ENCODE measurements around the gene ELMO1. TPM values are rescaled to one million over a fixed set of nuclear protein-coding genes. Genes with fewer than 3 reads are reported as not detected.

ELMO1 gene
- total RNA-seq, 1 experiment from 2014 or later, result 137 TPM

DNA sequence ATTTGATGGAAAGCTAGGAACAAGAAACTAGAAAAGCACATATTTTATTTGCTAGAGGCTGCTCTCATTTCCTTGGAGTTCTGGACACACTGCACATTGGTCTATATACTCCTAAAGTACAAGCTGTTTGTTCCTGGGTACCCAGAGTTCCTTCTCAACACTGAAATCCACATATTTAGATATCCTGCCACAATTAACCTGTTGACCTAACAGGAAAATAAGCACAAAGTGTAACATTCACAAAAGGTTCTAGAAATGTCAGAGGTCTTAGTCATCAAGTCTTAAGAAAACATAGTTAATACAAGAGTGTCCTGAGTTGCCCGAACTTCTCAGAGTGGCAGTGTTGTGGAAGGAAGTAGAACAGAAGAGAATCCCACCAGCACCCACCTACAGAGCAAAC is 115.6 kb downstream of the ELMO1 start:
- no peak overlapping the region for H2AFZ ChIP-seq (ENCODE audit: low read length)
- H3K36me3 ChIP-seq (ENCODE audit: insufficient read depth, low read length), result peaks cover 57% of the 10 kb centered on the region
- H3K9ac ChIP-seq (ENCODE audit: low read length), result no peak overlapping the region
- no peak overlapping the region for H3K27ac ChIP-seq (ENCODE audit: low read length)
- peaks cover 97% of the 10 kb centered on the region for H3K79me2 ChIP-seq (ENCODE audit: low read length)
- no peak overlapping the region for H3K4me2 ChIP-seq (ENCODE audit: low read depth, low read length, poor library complexity, severe bottlenecking)
- no peak for DNase-seq
- no peaks in the 10 kb centered on the region for H3K9me2 ChIP-seq (replicated peaks; ENCODE audit: insufficient read depth, low read length)
- H3K4me3 ChIP-seq (ENCODE audit: low read length), result no peak overlapping the region
- no peaks in the 10 kb centered on the region for H3K27me3 ChIP-seq (ENCODE audit: low read length)
- peaks cover 25% of the 10 kb centered on the region for H3K4me1 ChIP-seq (ENCODE audit: low read length)
- H3K9me3 ChIP-seq (ENCODE audit: low read length), result peaks cover 6% of the 10 kb centered on the region; the same call in 1 of the 2 replicates
- no peaks in the 10 kb centered on the region for H4K20me1 ChIP-seq (ENCODE audit: insufficient read depth, low read depth, low read length)

DNA sequence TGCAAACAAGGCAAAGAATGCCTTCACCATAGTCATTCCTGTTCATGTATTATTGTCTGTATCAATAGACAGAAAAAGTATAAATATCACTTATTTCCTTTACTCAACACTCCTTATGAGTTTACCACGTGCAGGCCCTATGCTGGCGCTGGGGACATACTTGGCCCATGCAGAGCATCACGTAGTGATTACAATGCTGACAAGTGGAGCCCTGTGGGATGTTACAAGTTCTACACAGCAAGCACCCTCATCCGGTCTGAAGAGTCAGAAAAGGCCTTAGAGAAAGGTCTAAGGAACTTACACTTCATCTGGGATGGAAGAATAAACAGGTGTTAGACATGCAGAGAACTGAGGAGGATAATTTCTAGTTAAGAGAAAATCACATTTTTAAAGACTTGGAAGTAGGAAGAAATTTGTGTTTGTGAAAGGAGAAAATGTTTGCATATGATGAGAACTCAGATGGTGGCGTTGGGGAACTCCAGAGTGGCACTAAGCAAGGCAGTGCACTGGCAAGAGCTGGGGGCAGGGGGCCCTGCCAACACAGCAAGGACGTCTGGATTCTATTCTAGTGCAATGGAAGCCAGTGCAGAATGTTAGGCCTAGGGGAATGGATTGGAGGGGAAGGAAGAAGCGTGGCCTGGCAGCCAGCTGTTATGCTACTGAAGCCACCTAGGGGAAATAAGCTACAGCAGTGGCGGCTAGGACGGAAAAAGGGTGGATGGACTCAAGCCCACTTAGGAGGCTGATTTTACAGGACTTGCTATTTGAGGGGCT is 116.2 kb downstream of the ELMO1 start:
- no peaks in the 10 kb centered on the region for H4K20me1 ChIP-seq (ENCODE audit: insufficient read depth, low read depth, low read length)
- H3K27me3 ChIP-seq (ENCODE audit: low read length), result no peaks in the 10 kb centered on the region
- no peak overlapping the region for H3K27ac ChIP-seq (ENCODE audit: low read length)
- no peak overlapping the region for H3K9ac ChIP-seq (ENCODE audit: low read length)
- H3K4me3 ChIP-seq (ENCODE audit: low read length), result no peak overlapping the region
- no peak overlapping the region for H3K4me2 ChIP-seq (ENCODE audit: low read depth, low read length, poor library complexity, severe bottlenecking)
- H3K9me2 ChIP-seq (replicated peaks; ENCODE audit: insufficient read depth, low read length), result no peaks in the 10 kb centered on the region
- H3K79me2 ChIP-seq (ENCODE audit: low read length), result peaks cover 97% of the 10 kb centered on the region
- peaks cover 6% of the 10 kb centered on the region; the same call in 1 of the 2 replicates for H3K9me3 ChIP-seq (ENCODE audit: low read length)
- no peak overlapping the region for H2AFZ ChIP-seq (ENCODE audit: low read length)
- DNase-seq, result no peak
- peaks cover 18% of the 10 kb centered on the region for H3K4me1 ChIP-seq (ENCODE audit: low read length)
- H3K36me3 ChIP-seq (ENCODE audit: insufficient read depth, low read length), result peaks cover 55% of the 10 kb centered on the region

GRCh38 chr7:37330775-37331174 is 117.9 kb downstream of the ELMO1 start:
- Histone ChIP-seq H3K4me2 (ENCODE audit: low read depth, low read length, poor library complexity, severe bottlenecking) (no peak overlapping the region), H2AFZ (ENCODE audit: low read length) (no peak overlapping the region), H3K36me3 (ENCODE audit: insufficient read depth, low read length) (peaks cover 58% of the 10 kb centered on the region), H3K9me2 (replicated peaks; ENCODE audit: insufficient read depth, low read length) (no peaks in the 10 kb centered on the region), H4K20me1 (ENCODE audit: insufficient read depth, low read depth, low read length) (no peaks in the 10 kb centered on the region), H3K27ac (ENCODE audit: low read length) (no peak overlapping the region), H3K27me3 (ENCODE audit: low read length) (no peaks in the 10 kb centered on the region), H3K79me2 (ENCODE audit: low read length) (peaks cover 96% of the 10 kb centered on the region), H3K9ac (ENCODE audit: low read length) (no peak overlapping the region), H3K4me1 (ENCODE audit: low read length) (peaks cover 9% of the 10 kb centered on the region), H3K9me3 (ENCODE audit: low read length) (peaks cover 6% of the 10 kb centered on the region; the same call in 1 of the 2 replicates), H3K4me3 (ENCODE audit: low read length) (no peak overlapping the region)
- no peak for DNase-seq

DNA sequence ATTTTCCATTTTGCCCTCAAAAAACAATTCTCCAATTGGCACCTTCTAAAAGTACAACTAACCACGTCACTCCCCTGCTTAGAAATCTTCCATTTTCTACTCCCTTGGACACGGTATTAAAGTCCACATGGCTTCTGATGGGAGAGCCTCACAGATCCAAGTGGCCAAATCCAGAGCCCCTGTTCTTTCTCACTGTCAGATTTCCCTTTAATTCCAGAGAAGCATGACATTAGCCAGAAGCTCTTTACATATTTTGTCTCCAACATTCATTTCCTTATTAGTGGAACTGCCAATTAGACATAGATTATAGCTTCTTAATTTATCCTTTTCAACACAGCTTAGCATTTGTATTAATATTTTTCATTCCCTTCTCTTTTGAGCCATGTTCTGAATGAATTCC is 118.7 kb downstream of the ELMO1 start:
- peaks cover 6% of the 10 kb centered on the region; the same call in 1 of the 2 replicates for H3K9me3 ChIP-seq (ENCODE audit: low read length)
- H3K4me2 ChIP-seq (ENCODE audit: low read depth, low read length, poor library complexity, severe bottlenecking), result no peak overlapping the region
- H3K4me1 ChIP-seq (ENCODE audit: low read length), result peaks cover 9% of the 10 kb centered on the region
- H2AFZ ChIP-seq (ENCODE audit: low read length), result no peak overlapping the region
- no peak for DNase-seq
- no peak overlapping the region for H3K9ac ChIP-seq (ENCODE audit: low read length)
- peaks cover 96% of the 10 kb centered on the region for H3K79me2 ChIP-seq (ENCODE audit: low read length)
- no peak overlapping the region for H3K27ac ChIP-seq (ENCODE audit: low read length)
- H3K27me3 ChIP-seq (ENCODE audit: low read length), result no peaks in the 10 kb centered on the region
- no peaks in the 10 kb centered on the region for H4K20me1 ChIP-seq (ENCODE audit: insufficient read depth, low read depth, low read length)
- peaks cover 51% of the 10 kb centered on the region for H3K36me3 ChIP-seq (ENCODE audit: insufficient read depth, low read length)
- H3K4me3 ChIP-seq (ENCODE audit: low read length), result no peak overlapping the region
- H3K9me2 ChIP-seq (replicated peaks; ENCODE audit: insufficient read depth, low read length), result no peaks in the 10 kb centered on the region

GRCh38 chr7:37327288-37327687 is 121.4 kb downstream of the ELMO1 start:
- no peak overlapping the region for H3K4me2 ChIP-seq (ENCODE audit: low read depth, low read length, poor library complexity, severe bottlenecking)
- no peaks in the 10 kb centered on the region for H4K20me1 ChIP-seq (ENCODE audit: insufficient read depth, low read depth, low read length)
- no peak overlapping the region for H3K4me3 ChIP-seq (ENCODE audit: low read length)
- H3K36me3 ChIP-seq (ENCODE audit: insufficient read depth, low read length), result peaks cover 38% of the 10 kb centered on the region
- no peak overlapping the region for H3K9ac ChIP-seq (ENCODE audit: low read length)
- H3K4me1 ChIP-seq (ENCODE audit: low read length), result peaks cover 9% of the 10 kb centered on the region
- no peak overlapping the region for H3K27ac ChIP-seq (ENCODE audit: low read length)
- no peaks in the 10 kb centered on the region for H3K9me2 ChIP-seq (replicated peaks; ENCODE audit: insufficient read depth, low read length)
- H3K27me3 ChIP-seq (ENCODE audit: low read length), result no peaks in the 10 kb centered on the region
- peaks cover 92% of the 10 kb centered on the region for H3K79me2 ChIP-seq (ENCODE audit: low read length)
- no peak overlapping the region for H2AFZ ChIP-seq (ENCODE audit: low read length)
- peaks cover 6% of the 10 kb centered on the region; the same call in 1 of the 2 replicates for H3K9me3 ChIP-seq (ENCODE audit: low read length)
- DNase-seq, result no peak

- Histone ChIP-seq H3K79me2 (ENCODE audit: low read length) (peaks cover 82% of the 10 kb centered on the region), H3K27me3 (ENCODE audit: low read length) (no peaks in the 10 kb centered on the region)
Measured at GRCh38 chr7:37323966-37324365, 124.7 kb downstream of the ELMO1 start.

DNA sequence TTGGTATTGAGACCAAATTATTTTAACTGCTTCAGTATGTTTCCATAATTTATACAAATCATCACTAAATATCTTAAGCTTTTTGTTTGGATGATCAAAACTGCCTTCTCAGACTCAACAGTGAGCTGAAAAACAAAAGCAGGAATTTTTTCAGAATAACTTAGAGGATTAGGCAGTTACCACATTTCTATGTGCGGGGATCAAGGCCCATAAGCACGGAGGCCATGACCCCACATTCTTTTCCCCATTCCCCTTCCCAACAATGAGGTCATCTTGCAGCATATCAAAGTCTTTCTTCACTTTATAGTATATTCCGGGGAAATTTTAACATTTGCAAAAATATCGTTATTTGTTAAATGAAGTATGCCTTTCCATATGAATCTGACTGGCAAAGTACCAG is 125.8 kb downstream of the ELMO1 start:
- H3K4me3 ChIP-seq (ENCODE audit: low read length), result no peak overlapping the region
- H3K9me3 ChIP-seq (ENCODE audit: low read length), result no peaks in the 10 kb centered on the region
- H3K9me2 ChIP-seq (replicated peaks; ENCODE audit: insufficient read depth, low read length), result no peaks in the 10 kb centered on the region
- no peak overlapping the region for H3K4me2 ChIP-seq (ENCODE audit: low read depth, low read length, poor library complexity, severe bottlenecking)
- no peak overlapping the region for H2AFZ ChIP-seq (ENCODE audit: low read length)
- peaks cover 19% of the 10 kb centered on the region for H3K4me1 ChIP-seq (ENCODE audit: low read length)
- no peaks in the 10 kb centered on the region for H3K27me3 ChIP-seq (ENCODE audit: low read length)
- H3K79me2 ChIP-seq (ENCODE audit: low read length), result peaks cover 82% of the 10 kb centered on the region
- H3K36me3 ChIP-seq (ENCODE audit: insufficient read depth, low read length), result peaks cover 11% of the 10 kb centered on the region; the same call in 1 of the 2 replicates
- DNase-seq, result no peak
- H4K20me1 ChIP-seq (ENCODE audit: insufficient read depth, low read depth, low read length), result no peaks in the 10 kb centered on the region
- no peak overlapping the region for H3K27ac ChIP-seq (ENCODE audit: low read length)
- no peak overlapping the region for H3K9ac ChIP-seq (ENCODE audit: low read length)

More at GRCh38 chr7:37323966-37324365, 124.7 kb downstream of the ELMO1 start:
- Histone ChIP-seq H3K4me2 (ENCODE audit: low read depth, low read length, poor library complexity, severe bottlenecking) (no peak overlapping the region), H3K4me1 (ENCODE audit: low read length) (peaks cover 11% of the 10 kb centered on the region), H3K27ac (ENCODE audit: low read length) (no peak overlapping the region), H3K9me2 (replicated peaks; ENCODE audit: insufficient read depth, low read length) (no peaks in the 10 kb centered on the region), H3K4me3 (ENCODE audit: low read length) (no peak overlapping the region), H2AFZ (ENCODE audit: low read length) (no peak overlapping the region), H3K36me3 (ENCODE audit: insufficient read depth, low read length) (peaks cover 21% of the 10 kb centered on the region; the same call in 1 of the 2 replicates), H4K20me1 (ENCODE audit: insufficient read depth, low read depth, low read length) (no peaks in the 10 kb centered on the region), H3K9ac (ENCODE audit: low read length) (no peak overlapping the region), H3K9me3 (ENCODE audit: low read length) (no peaks in the 10 kb centered on the region)
- no peak for DNase-seq

DNA sequence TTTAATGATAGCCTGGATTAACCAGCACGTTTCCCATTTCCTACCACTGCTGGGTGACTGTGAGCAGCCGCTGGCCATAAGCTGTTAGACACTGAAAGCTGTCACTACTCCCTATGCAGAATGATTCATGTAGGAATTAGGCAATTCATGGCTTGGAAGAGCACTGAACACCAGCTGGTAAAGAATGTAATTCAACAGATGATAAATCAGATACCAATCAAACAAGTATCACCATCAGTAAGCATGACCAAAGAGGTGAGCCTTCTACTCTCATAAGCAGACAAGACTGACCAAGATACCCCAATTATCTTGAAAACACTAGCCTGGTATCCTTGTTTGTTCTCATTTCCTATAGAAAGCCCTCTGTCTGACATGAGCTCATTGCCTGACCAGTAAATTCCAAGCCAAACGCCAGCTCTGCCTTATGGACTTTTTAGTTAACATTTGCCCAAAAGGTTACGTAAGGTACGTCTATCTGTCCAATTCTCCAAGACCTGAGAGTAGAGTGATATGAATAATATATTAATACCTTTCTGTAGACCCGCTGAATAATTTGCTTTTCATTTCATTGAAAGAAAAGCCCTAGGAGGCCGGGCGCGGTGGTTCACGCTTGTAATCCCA is 127.7 kb downstream of the ELMO1 start:
- H3K9ac ChIP-seq (ENCODE audit: low read length), result no peak overlapping the region
- peaks cover 78% of the 10 kb centered on the region for H3K79me2 ChIP-seq (ENCODE audit: low read length)
- no peaks in the 10 kb centered on the region for H3K27me3 ChIP-seq (ENCODE audit: low read length)
- H3K27ac ChIP-seq (ENCODE audit: low read length), result no peak overlapping the region
- no peak overlapping the region for H2AFZ ChIP-seq (ENCODE audit: low read length)
- no peak overlapping the region for H3K4me3 ChIP-seq (ENCODE audit: low read length)
- H3K9me3 ChIP-seq (ENCODE audit: low read length), result no peaks in the 10 kb centered on the region
- no peaks in the 10 kb centered on the region for H4K20me1 ChIP-seq (ENCODE audit: insufficient read depth, low read depth, low read length)
- no peak for DNase-seq
- H3K9me2 ChIP-seq (replicated peaks; ENCODE audit: insufficient read depth, low read length), result no peaks in the 10 kb centered on the region
- H3K4me1 ChIP-seq (ENCODE audit: low read length), result peaks cover 38% of the 10 kb centered on the region
- H3K4me2 ChIP-seq (ENCODE audit: low read depth, low read length, poor library complexity, severe bottlenecking), result no peak overlapping the region
- peaks cover 5% of the 10 kb centered on the region; the same call in 1 of the 2 replicates for H3K36me3 ChIP-seq (ENCODE audit: insufficient read depth, low read length)
